ENCODE data around the gene NBDY. TPM values are rescaled to one million over a fixed set of nuclear protein-coding genes. Genes with fewer than 3 reads are reported as not detected.

The NBDY gene
- total RNA-seq, 1 donor from 2014 or later, result 2.6 TPM

GRCh38 chrX:56812515-56813105, 83.6 kb downstream of the NBDY start:
- Histone ChIP-seq H3K36me3 (ENCODE audit: control insufficient read depth, insufficient read depth, low read length) (no peaks in the 10 kb centered on the region), H3K4me3 (ENCODE audit: low read depth, low read length) (no peak overlapping the region), H3K27me3 (ENCODE audit: control insufficient read depth, insufficient read depth, low read length) (no peaks in the 10 kb centered on the region)
- no peak for TF ChIP-seq CTCF (IDR thresholded peaks at IDR 0.05; ENCODE audit: insufficient read depth, low read length, severe bottlenecking)
- FAIRE-seq (no peak), DNase-seq (ENCODE audit: low read depth) (no peak)

GRCh38 chrX:56813318-56813837, 84.3 kb downstream of the NBDY start:
- Histone ChIP-seq H3K27me3 (ENCODE audit: control insufficient read depth, insufficient read depth, low read length) (no peaks in the 10 kb centered on the region), H3K4me3 (ENCODE audit: low read depth, low read length) (no peak overlapping the region), H3K36me3 (ENCODE audit: control insufficient read depth, insufficient read depth, low read length) (no peaks in the 10 kb centered on the region)
- FAIRE-seq (peak; percentile 99), DNase-seq (ENCODE audit: low read depth) (peak; percentile 95)
- no peak for TF ChIP-seq CTCF (IDR thresholded peaks at IDR 0.05; ENCODE audit: insufficient read depth, low read length, severe bottlenecking)

GRCh38 chrX:56817179-56817578, 88.1 kb downstream of the NBDY start:
- FAIRE-seq (no peak), DNase-seq (ENCODE audit: low read depth) (no peak)
- Histone ChIP-seq H3K36me3 (ENCODE audit: control insufficient read depth, insufficient read depth, low read length) (no peaks in the 10 kb centered on the region), H3K27me3 (ENCODE audit: control insufficient read depth, insufficient read depth, low read length) (no peaks in the 10 kb centered on the region), H3K4me3 (ENCODE audit: low read depth, low read length) (no peak overlapping the region)
- no peak for TF ChIP-seq CTCF (IDR thresholded peaks at IDR 0.05; ENCODE audit: insufficient read depth, low read length, severe bottlenecking)

- Histone ChIP-seq H3K4me3 (ENCODE audit: low read depth, low read length) (no peak overlapping the region), H3K36me3 (ENCODE audit: control insufficient read depth, insufficient read depth, low read length) (no peaks in the 10 kb centered on the region), H3K27me3 (ENCODE audit: control insufficient read depth, insufficient read depth, low read length) (no peaks in the 10 kb centered on the region)
- DNase-seq (ENCODE audit: low read depth) (no peak), FAIRE-seq (no peak)
- no peak for TF ChIP-seq CTCF (IDR thresholded peaks at IDR 0.05; ENCODE audit: insufficient read depth, low read length, severe bottlenecking)
Observed at GRCh38 chrX:56826020-56826419, 97.0 kb downstream of the NBDY start.

GRCh38 chrX:56833626-56834025, 104.6 kb downstream of the NBDY start:
- no peak for FAIRE-seq
- TF ChIP-seq CTCF (IDR thresholded peaks at IDR 0.05; ENCODE audit: insufficient read depth, low read length, severe bottlenecking), result no peak
- H3K4me3 ChIP-seq (ENCODE audit: low read depth, low read length), result no peak overlapping the region
- no peaks in the 10 kb centered on the region for H3K36me3 ChIP-seq (ENCODE audit: control insufficient read depth, insufficient read depth, low read length)
- peak; percentile 79 for DNase-seq (ENCODE audit: low read depth)
- H3K27me3 ChIP-seq (ENCODE audit: control insufficient read depth, insufficient read depth, low read length), result no peaks in the 10 kb centered on the region

GRCh38 chrX:56853436-56853835, 124.4 kb downstream of the NBDY start:
- no peak overlapping the region for H3K4me3 ChIP-seq (ENCODE audit: low read depth, low read length)
- no peak for DNase-seq (ENCODE audit: low read depth)
- TF ChIP-seq CTCF (IDR thresholded peaks at IDR 0.05; ENCODE audit: insufficient read depth, low read length, severe bottlenecking), result no peak
- H3K27me3 ChIP-seq (ENCODE audit: control insufficient read depth, insufficient read depth, low read length), result no peaks in the 10 kb centered on the region
- no peaks in the 10 kb centered on the region for H3K36me3 ChIP-seq (ENCODE audit: control insufficient read depth, insufficient read depth, low read length)
- FAIRE-seq, result no peak

Measured in bronchial epithelial cell (primary cell).